ENCODE data around the gene PRKN.

The PRKN gene

GRCh38 chr6:162029873-162030576, 697.5 kb downstream of the PRKN start:
- H3K9me3 ChIP-seq (ENCODE audit: control insufficient read depth, insufficient read depth, low read depth, low read length) = no peaks in the 10 kb centered on the region
- H3K9ac ChIP-seq (ENCODE audit: low read length) = no peak overlapping the region

GRCh38 chr6:162026843-162027242, 700.7 kb downstream of the PRKN start:
- Histone ChIP-seq H3K4me1 (ENCODE audit: control insufficient read depth, insufficient read depth, low read length) (no peaks in the 10 kb centered on the region), H3K9ac (ENCODE audit: low read length) (no peak overlapping the region), H3K27ac (ENCODE audit: low read depth, low read length) (no peak overlapping the region), H3K27me3 (ENCODE audit: control insufficient read depth, insufficient read depth, low read length) (no peaks in the 10 kb centered on the region), H3K4me3 (ENCODE audit: low read depth, low read length) (no peak overlapping the region), H3K9me3 (ENCODE audit: control insufficient read depth, insufficient read depth, low read depth, low read length) (no peaks in the 10 kb centered on the region), H3K36me3 (ENCODE audit: control insufficient read depth, insufficient read depth, low read length) (no peaks in the 10 kb centered on the region)

More at GRCh38 chr6:162029873-162030576, 697.5 kb downstream of the PRKN start:
- Histone ChIP-seq H3K27me3 (ENCODE audit: control insufficient read depth, insufficient read depth, low read length) (no peaks in the 10 kb centered on the region), H3K4me1 (ENCODE audit: control insufficient read depth, insufficient read depth, low read length) (no peaks in the 10 kb centered on the region), H3K36me3 (ENCODE audit: control insufficient read depth, insufficient read depth, low read length) (no peaks in the 10 kb centered on the region), H3K4me3 (ENCODE audit: low read depth, low read length) (no peak overlapping the region), H3K27ac (ENCODE audit: low read depth, low read length) (no peak overlapping the region)

- H3K9ac ChIP-seq (ENCODE audit: low read length) = no peak overlapping the region
- no peak overlapping the region for H3K4me3 ChIP-seq (ENCODE audit: low read depth, low read length)
- H3K36me3 ChIP-seq (ENCODE audit: control insufficient read depth, insufficient read depth, low read length) = no peaks in the 10 kb centered on the region
- H3K9me3 ChIP-seq (ENCODE audit: control insufficient read depth, insufficient read depth, low read depth, low read length) = no peaks in the 10 kb centered on the region
- no peaks in the 10 kb centered on the region for H3K4me1 ChIP-seq (ENCODE audit: control insufficient read depth, insufficient read depth, low read length)
- H3K27me3 ChIP-seq (ENCODE audit: control insufficient read depth, insufficient read depth, low read length) = no peaks in the 10 kb centered on the region
- no peak overlapping the region for H3K27ac ChIP-seq (ENCODE audit: low read depth, low read length)
Observed at GRCh38 chr6:162026031-162026430, 701.5 kb downstream of the PRKN start.

GRCh38 chr6:162019349-162019748, 708.2 kb downstream of the PRKN start:
- Histone ChIP-seq H3K4me1 (ENCODE audit: control insufficient read depth, insufficient read depth, low read length) (no peaks in the 10 kb centered on the region), H3K9me3 (ENCODE audit: control insufficient read depth, insufficient read depth, low read depth, low read length) (no peaks in the 10 kb centered on the region), H3K27me3 (ENCODE audit: control insufficient read depth, insufficient read depth, low read length) (no peaks in the 10 kb centered on the region), H3K27ac (ENCODE audit: low read depth, low read length) (no peak overlapping the region), H3K4me3 (ENCODE audit: low read depth, low read length) (no peak overlapping the region), H3K9ac (ENCODE audit: low read length) (no peak overlapping the region), H3K36me3 (ENCODE audit: control insufficient read depth, insufficient read depth, low read length) (no peaks in the 10 kb centered on the region)

GRCh38 chr6:162017536-162017935, 710.0 kb downstream of the PRKN start:
- no peak overlapping the region for H3K4me3 ChIP-seq (ENCODE audit: low read depth, low read length)

GRCh38 chr6:162014069-162014811, 713.3 kb downstream of the PRKN start:
- no peaks in the 10 kb centered on the region for H3K36me3 ChIP-seq (ENCODE audit: control insufficient read depth, insufficient read depth, low read length)
- H3K27me3 ChIP-seq (ENCODE audit: control insufficient read depth, insufficient read depth, low read length) = no peaks in the 10 kb centered on the region
- no peaks in the 10 kb centered on the region for H3K4me1 ChIP-seq (ENCODE audit: control insufficient read depth, insufficient read depth, low read length)
- no peak overlapping the region for H3K27ac ChIP-seq (ENCODE audit: low read depth, low read length)
- H3K9me3 ChIP-seq (ENCODE audit: control insufficient read depth, insufficient read depth, low read depth, low read length) = no peaks in the 10 kb centered on the region
- no peak overlapping the region for H3K9ac ChIP-seq (ENCODE audit: low read length)
- no peak overlapping the region for H3K4me3 ChIP-seq (ENCODE audit: low read depth, low read length)

More at GRCh38 chr6:162017536-162017935, 710.0 kb downstream of the PRKN start:
- no peak overlapping the region for H3K27ac ChIP-seq (ENCODE audit: low read depth, low read length)
- H3K9me3 ChIP-seq (ENCODE audit: control insufficient read depth, insufficient read depth, low read depth, low read length) = no peaks in the 10 kb centered on the region
- no peak overlapping the region for H3K9ac ChIP-seq (ENCODE audit: low read length)
- no peaks in the 10 kb centered on the region for H3K4me1 ChIP-seq (ENCODE audit: control insufficient read depth, insufficient read depth, low read length)
- H3K36me3 ChIP-seq (ENCODE audit: control insufficient read depth, insufficient read depth, low read length) = no peaks in the 10 kb centered on the region
- no peaks in the 10 kb centered on the region for H3K27me3 ChIP-seq (ENCODE audit: control insufficient read depth, insufficient read depth, low read length)

- no peaks in the 10 kb centered on the region for H3K36me3 ChIP-seq (ENCODE audit: control insufficient read depth, insufficient read depth, low read length)
- H3K9me3 ChIP-seq (ENCODE audit: control insufficient read depth, insufficient read depth, low read depth, low read length) = no peaks in the 10 kb centered on the region
- H3K4me3 ChIP-seq (ENCODE audit: low read depth, low read length) = no peak overlapping the region
- no peak overlapping the region for H3K9ac ChIP-seq (ENCODE audit: low read length)
- H3K4me1 ChIP-seq (ENCODE audit: control insufficient read depth, insufficient read depth, low read length) = no peaks in the 10 kb centered on the region
- H3K27ac ChIP-seq (ENCODE audit: low read depth, low read length) = no peak overlapping the region
- H3K27me3 ChIP-seq (ENCODE audit: control insufficient read depth, insufficient read depth, low read length) = no peaks in the 10 kb centered on the region
Observed at GRCh38 chr6:162005372-162005771, 722.2 kb downstream of the PRKN start.

GRCh38 chr6:161996783-161997182, 730.8 kb downstream of the PRKN start:
- no peaks in the 10 kb centered on the region for H3K36me3 ChIP-seq (ENCODE audit: control insufficient read depth, insufficient read depth, low read length)
- H3K9ac ChIP-seq (ENCODE audit: low read length) = no peak overlapping the region
- H3K4me3 ChIP-seq (ENCODE audit: low read depth, low read length) = no peak overlapping the region
- no peaks in the 10 kb centered on the region for H3K4me1 ChIP-seq (ENCODE audit: control insufficient read depth, insufficient read depth, low read length)
- no peak overlapping the region for H3K27ac ChIP-seq (ENCODE audit: low read depth, low read length)
- no peaks in the 10 kb centered on the region for H3K27me3 ChIP-seq (ENCODE audit: control insufficient read depth, insufficient read depth, low read length)
- H3K9me3 ChIP-seq (ENCODE audit: control insufficient read depth, insufficient read depth, low read depth, low read length) = no peaks in the 10 kb centered on the region

GRCh38 chr6:161985876-161986423, 741.6 kb downstream of the PRKN start:
- Histone ChIP-seq H3K9ac (ENCODE audit: low read length) (no peak overlapping the region), H3K4me3 (ENCODE audit: low read depth, low read length) (no peak overlapping the region), H3K9me3 (ENCODE audit: control insufficient read depth, insufficient read depth, low read depth, low read length) (no peaks in the 10 kb centered on the region), H3K27ac (ENCODE audit: low read depth, low read length) (no peak overlapping the region), H3K36me3 (ENCODE audit: control insufficient read depth, insufficient read depth, low read length) (no peaks in the 10 kb centered on the region), H3K27me3 (ENCODE audit: control insufficient read depth, insufficient read depth, low read length) (no peaks in the 10 kb centered on the region), H3K4me1 (ENCODE audit: control insufficient read depth, insufficient read depth, low read length) (no peaks in the 10 kb centered on the region)

- Histone ChIP-seq H3K27me3 (ENCODE audit: control insufficient read depth, insufficient read depth, low read length) (no peaks in the 10 kb centered on the region), H3K27ac (ENCODE audit: low read depth, low read length) (no peak overlapping the region), H3K9ac (ENCODE audit: low read length) (no peak overlapping the region), H3K4me3 (ENCODE audit: low read depth, low read length) (no peak overlapping the region), H3K4me1 (ENCODE audit: control insufficient read depth, insufficient read depth, low read length) (no peaks in the 10 kb centered on the region), H3K36me3 (ENCODE audit: control insufficient read depth, insufficient read depth, low read length) (no peaks in the 10 kb centered on the region), H3K9me3 (ENCODE audit: control insufficient read depth, insufficient read depth, low read depth, low read length) (no peaks in the 10 kb centered on the region)
Observed at GRCh38 chr6:161984713-161985112, 742.9 kb downstream of the PRKN start.

- Histone ChIP-seq H3K9ac (ENCODE audit: low read length) (no peak overlapping the region), H3K4me1 (ENCODE audit: control insufficient read depth, insufficient read depth, low read length) (no peaks in the 10 kb centered on the region), H3K4me3 (ENCODE audit: low read depth, low read length) (no peak overlapping the region), H3K9me3 (ENCODE audit: control insufficient read depth, insufficient read depth, low read depth, low read length) (peaks cover 13% of the 10 kb centered on the region), H3K27ac (ENCODE audit: low read depth, low read length) (no peak overlapping the region), H3K27me3 (ENCODE audit: control insufficient read depth, insufficient read depth, low read length) (no peaks in the 10 kb centered on the region), H3K36me3 (ENCODE audit: control insufficient read depth, insufficient read depth, low read length) (no peaks in the 10 kb centered on the region)
Observed at GRCh38 chr6:161976553-161976952, 751.0 kb downstream of the PRKN start.

All from HUES6 (cell line).